Progenitor cell of endocrine pancreas (in vitro differentiated cells): Measurements from ENCODE around the gene CD82. TPM values are rescaled to one million over a fixed set of nuclear protein-coding genes. Genes with fewer than 3 reads are reported as not detected.

ENCODE experiments used
- DNase-seq: peaks from one replicate; pipeline ENCODE4 v3.0.0; 2021; ENCODE audit warnings: low spot score; ENCODE audit not compliant: unreplicated experiment
- H3K27ac Mint-ChIP-seq: 2 replicates; pipeline ENCODE4 v1.8.0; 2021; ENCODE audit warnings: mild to moderate bottlenecking, moderate library complexity, mixed read lengths
- H3K27me3 Mint-ChIP-seq: 2 replicates; pipeline ENCODE4 v1.8.0; 2021; ENCODE audit warnings: mixed read lengths
- H3K36me3 Mint-ChIP-seq: 2 replicates; pipeline ENCODE4 v1.8.0; 2022; ENCODE audit warnings: mixed read lengths; ENCODE audit not compliant: insufficient read depth
- H3K4me1 Mint-ChIP-seq: 2 replicates; pipeline ENCODE4 v1.8.0; 2021; ENCODE audit warnings: low read depth, mixed read lengths
- H3K4me3 Mint-ChIP-seq: 2 replicates; pipeline ENCODE4 v1.8.0; 2021; ENCODE audit warnings: low read depth, mild to moderate bottlenecking, moderate library complexity, mixed read lengths
- H3K9me3 Mint-ChIP-seq: 2 replicates; pipeline ENCODE4 v1.8.0; 2021; ENCODE audit warnings: low read depth, mixed read lengths
- total RNA-seq: library from RNA; stranded (reverse); gene quantifications from 2 replicates; pipeline ENCODE4 v1.2.1, GENCODE V29; 2021
- TF ChIP-seq, protein P1 (sequence below): fragments of 200-600 bp; sonication (generic); IDR thresholded peaks from one replicate; pipeline ENCODE4 v1.5.0; 2021; ENCODE audit warnings: antibody characterized with exemption, mild to moderate bottlenecking; ENCODE audit not compliant: unreplicated experiment

The CD82 gene
- total RNA-seq, 1 donor from 2014 or later: 9.3 TPM

DNA sequence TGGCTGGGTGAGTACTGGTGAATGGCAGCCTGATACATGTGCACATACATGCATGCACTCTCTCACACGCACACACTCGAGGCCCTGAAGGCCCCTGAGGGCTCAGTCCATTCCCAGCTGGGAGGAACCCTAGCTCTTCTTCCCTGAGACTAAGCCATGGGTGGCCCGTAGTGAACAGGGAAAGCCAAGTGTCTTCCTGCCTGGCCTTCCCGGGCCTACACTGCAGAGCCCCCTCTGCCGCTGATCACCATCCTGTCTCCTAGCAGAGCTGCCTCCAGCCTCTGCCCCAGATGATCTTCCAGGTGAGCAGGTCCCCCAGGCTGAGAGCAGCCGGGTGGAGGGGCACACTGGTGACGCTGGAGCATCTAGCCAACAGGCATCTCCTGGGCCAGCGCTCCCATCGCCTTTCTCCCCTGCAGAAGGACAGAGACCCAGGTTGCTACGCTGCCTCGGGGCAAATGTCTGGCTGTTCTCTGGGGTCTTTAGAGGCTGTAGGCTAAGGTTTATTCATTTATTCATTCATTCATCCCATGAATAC lies 57.3 kb downstream of the CD82 start:
- Mint-ChIP-seq H3K36me3 (no peaks in the 10 kb centered on the region), H3K4me1 (peaks cover 8% of the 10 kb centered on the region), H3K9me3 (peaks cover 3% of the 10 kb centered on the region), H3K27ac (no peak overlapping the region), H3K4me3 (no peak overlapping the region), H3K27me3 (peaks cover 26% of the 10 kb centered on the region)
- TF ChIP-seq, protein P1, sequence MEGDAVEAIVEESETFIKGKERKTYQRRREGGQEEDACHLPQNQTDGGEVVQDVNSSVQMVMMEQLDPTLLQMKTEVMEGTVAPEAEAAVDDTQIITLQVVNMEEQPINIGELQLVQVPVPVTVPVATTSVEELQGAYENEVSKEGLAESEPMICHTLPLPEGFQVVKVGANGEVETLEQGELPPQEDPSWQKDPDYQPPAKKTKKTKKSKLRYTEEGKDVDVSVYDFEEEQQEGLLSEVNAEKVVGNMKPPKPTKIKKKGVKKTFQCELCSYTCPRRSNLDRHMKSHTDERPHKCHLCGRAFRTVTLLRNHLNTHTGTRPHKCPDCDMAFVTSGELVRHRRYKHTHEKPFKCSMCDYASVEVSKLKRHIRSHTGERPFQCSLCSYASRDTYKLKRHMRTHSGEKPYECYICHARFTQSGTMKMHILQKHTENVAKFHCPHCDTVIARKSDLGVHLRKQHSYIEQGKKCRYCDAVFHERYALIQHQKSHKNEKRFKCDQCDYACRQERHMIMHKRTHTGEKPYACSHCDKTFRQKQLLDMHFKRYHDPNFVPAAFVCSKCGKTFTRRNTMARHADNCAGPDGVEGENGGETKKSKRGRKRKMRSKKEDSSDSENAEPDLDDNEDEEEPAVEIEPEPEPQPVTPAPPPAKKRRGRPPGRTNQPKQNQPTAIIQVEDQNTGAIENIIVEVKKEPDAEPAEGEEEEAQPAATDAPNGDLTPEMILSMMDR: no peak
- peak; percentile 5 for DNase-seq

DNA sequence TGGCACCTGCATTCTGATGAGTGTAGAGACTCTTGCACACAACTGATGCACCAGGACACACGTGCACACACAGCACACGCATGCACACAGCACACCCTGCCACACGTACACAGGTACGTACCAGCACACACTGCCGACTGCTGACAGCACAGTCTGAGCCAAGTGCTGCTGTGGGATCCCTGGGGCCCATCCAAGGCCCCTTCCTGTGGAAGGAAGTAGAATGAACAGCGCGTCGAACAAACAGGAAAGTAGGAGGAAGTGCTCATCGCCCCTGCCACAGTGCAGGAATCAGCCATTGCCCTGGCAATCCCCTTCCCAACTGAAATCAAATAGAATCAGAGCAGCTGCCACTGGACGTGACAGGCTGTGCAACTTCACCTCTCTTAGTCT lies 57.9 kb downstream of the CD82 start:
- Mint-ChIP-seq H3K4me3 (no peak overlapping the region), H3K27me3 (peaks cover 25% of the 10 kb centered on the region), H3K27ac (no peak overlapping the region), H3K36me3 (no peaks in the 10 kb centered on the region), H3K9me3 (peaks cover 3% of the 10 kb centered on the region), H3K4me1 (peaks cover 9% of the 10 kb centered on the region)
- peak; percentile 5 for DNase-seq
- TF ChIP-seq, protein P1: no peak

DNA sequence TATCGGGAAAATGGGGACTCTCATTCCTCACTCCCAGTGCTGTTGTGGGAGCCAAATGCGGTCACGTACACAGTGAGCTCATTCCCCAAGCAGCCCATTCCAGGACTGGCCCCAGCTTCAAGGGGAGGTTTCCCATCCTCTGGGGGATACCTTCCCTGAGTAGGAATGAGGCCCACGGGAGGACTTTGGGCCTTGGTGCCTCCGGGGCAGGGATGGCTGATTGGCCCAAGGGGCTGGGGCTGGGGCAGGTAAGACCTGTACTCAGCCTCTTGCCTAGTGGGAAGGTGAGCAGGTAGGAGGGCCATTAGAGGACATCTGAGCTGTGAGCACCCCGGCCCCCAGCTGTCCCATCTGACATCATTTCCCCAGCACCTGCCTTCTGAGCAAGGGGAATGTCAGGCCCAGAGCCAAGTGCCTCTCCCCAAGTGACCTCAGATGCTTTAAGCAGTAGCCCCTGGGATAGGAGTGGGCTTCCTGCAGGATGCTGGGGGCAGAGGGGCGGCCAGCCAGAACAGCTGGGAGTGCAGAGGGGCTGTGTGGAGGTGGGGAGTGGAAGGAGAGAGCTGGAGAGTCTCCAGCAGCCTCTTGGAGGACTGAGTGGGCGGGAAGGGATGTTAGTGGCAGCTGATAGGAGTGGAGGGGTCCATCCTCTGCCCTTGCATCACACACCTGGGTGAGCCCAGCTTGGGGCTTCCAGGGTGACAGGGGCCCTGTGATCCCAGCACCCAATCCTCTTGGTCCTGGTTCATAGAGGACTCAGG lies 58.4 kb downstream of the CD82 start:
- H3K27ac Mint-ChIP-seq: peak overlapping the region; percentile 35
- H3K36me3 Mint-ChIP-seq: no peaks in the 10 kb centered on the region
- peaks cover 9% of the 10 kb centered on the region for H3K4me1 Mint-ChIP-seq

DNA sequence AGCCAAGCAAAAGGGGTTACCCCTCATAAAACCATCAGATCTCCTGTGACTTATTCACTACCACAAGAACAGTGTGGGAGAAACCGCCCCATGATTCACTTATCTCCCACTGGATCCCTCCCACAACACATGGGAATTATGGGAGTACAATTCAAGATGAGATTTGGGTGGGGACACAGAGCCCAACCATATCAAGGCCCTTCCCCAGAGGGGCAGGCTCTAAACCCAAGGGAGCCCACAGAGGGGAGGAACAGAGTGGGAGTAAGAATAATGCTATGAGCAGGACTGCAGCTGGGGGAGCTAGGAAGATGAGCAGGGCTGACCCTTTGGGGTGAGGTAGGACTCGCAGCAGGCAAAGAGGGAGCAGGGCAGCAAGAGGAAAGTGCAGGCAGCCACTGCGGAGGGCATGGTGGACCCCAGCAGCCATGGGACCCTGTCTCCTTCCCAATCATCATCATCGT lies 59.3 kb downstream of the CD82 start:
- H3K27me3 Mint-ChIP-seq: peaks cover 34% of the 10 kb centered on the region
- TF ChIP-seq, protein P1: no peak
- H3K36me3 Mint-ChIP-seq: no peaks in the 10 kb centered on the region
- no peak for DNase-seq
- no peak overlapping the region for H3K27ac Mint-ChIP-seq
- peaks cover 3% of the 10 kb centered on the region for H3K9me3 Mint-ChIP-seq
- H3K4me3 Mint-ChIP-seq: no peak overlapping the region
- peaks cover 9% of the 10 kb centered on the region for H3K4me1 Mint-ChIP-seq

More for the DNA sequence above, 58.4 kb downstream of the CD82 start:
- H3K27me3 Mint-ChIP-seq: peaks cover 29% of the 10 kb centered on the region
- H3K4me3 Mint-ChIP-seq: no peak overlapping the region
- peak; percentile 5 for DNase-seq
- TF ChIP-seq, protein P1: no peak
- H3K9me3 Mint-ChIP-seq: peaks cover 3% of the 10 kb centered on the region

DNA sequence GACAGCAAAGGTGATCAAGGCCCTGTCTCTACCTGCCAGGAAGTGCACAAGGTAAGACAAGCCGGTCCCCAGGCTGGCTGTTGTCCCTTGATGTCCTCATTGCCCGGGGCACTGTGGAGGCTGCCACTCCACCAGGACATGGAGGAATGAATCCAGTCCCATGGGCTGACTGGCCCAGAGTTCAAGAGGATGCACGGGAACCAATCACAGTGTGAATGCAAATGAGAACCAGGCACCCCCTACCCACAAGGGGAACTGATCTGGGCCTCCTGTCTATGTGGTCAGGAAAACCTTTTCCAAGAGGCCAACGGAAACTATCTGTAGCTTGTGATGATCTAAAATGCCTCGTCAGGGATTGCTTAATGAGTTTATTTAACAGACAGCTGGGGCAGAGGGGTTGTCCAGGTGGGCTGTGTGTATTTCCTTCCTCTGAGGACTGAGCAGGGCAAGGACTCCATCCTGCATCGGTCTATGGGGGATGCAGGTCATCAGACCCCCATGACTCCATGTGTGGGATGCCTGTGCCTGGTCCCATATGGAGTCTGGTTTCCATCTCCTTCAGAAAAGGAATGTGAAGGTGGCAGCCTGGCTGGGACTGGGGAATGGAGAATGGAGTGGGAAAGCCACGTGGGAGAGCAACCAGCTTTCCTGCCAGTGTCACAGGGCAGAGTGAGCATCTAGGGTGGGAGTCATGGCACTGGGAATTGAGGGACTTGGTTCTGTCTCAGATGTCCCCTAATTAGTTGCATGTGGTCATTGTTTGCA lies 60.5 kb downstream of the CD82 start:
- DNase-seq: peak; percentile 6
- no peak overlapping the region for H3K4me3 Mint-ChIP-seq
- TF ChIP-seq, protein P1: no peak
- peaks cover 38% of the 10 kb centered on the region for H3K27me3 Mint-ChIP-seq
- H3K36me3 Mint-ChIP-seq: no peaks in the 10 kb centered on the region
- H3K27ac Mint-ChIP-seq: no peak overlapping the region
- H3K4me1 Mint-ChIP-seq: peaks cover 9% of the 10 kb centered on the region
- peaks cover 3% of the 10 kb centered on the region for H3K9me3 Mint-ChIP-seq
